ENCODE data around the gene WFDC10B.
"Not testable (repeated sequence)": the region's sequence is repeated elsewhere in the genome, so short reads cannot be mapped to it uniquely, and the experiment has no call there.

Gene WFDC10B

DNA sequence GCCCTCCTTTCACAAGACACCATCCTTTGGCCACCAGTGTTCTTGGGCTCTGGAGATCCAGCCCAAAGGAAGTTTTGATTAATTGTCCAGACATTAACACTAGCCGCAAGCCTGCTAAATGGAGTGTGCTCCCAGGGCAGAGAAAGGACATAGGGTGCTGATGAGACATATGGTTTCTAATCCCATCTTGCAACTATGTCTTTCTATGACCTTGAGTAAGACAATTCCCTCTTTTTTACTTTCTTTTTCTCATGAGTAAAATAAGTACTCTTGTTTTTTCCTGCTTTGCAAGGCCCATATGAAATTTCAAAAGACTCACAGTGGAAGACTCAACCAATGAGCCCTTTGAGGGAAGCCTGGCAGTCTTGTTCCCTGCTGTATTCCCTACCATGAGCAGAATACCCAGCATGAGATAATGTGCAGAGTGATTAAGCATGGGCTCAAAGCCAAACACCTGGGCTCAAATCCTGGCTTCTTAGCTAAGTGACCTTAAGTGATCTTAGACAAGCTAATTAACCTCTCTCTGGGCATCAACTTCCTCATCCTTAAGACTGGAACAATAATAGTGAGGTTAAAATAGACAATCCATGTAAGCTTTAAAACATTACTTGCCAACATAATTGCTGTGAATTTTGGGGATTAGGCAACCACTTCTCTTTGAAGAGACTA, at the start of gene WFDC10B:
Gene WFDC10B, minus strand, starts transcription at position 51 of the 669 bp plus-strand sequence. CDS start 19,027 bp downstream, outside the sequence.
- DNase-seq (ENCODE audit: low read depth) = no peak

GRCh38 chr20:45752746-45753145, 47.9 kb upstream of the WFDC10B start:
- no peak for DNase-seq (ENCODE audit: low read depth)

- no peak for DNase-seq (ENCODE audit: low read depth)
These were observed 46.9 kb upstream of the WFDC10B start for GRCh38 chr20:45751721-45752120.

- no peak for DNase-seq (ENCODE audit: low read depth)
These were observed 40.2 kb upstream of the WFDC10B start for GRCh38 chr20:45745015-45745414.

DNA sequence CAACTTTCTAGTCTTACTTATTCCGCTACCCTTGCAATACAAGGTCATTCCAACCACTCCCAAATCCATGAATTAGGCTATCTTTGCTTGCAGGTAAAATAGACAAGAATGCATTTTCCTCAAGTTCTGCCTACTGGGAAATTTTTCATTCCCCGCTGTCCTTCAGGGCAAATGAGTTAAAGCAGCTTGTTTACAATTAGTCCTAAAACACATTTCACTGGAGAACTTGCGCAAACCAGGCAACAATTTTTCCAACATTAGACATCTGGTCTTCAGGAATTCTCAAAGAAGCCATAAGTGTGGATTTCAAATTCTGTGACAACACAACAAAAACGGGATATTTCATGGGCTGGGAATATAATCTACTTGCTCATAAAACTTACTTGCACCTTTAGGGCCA, 37.8 kb upstream of the WFDC10B start:
- no peak for DNase-seq (ENCODE audit: low read depth)

DNA sequence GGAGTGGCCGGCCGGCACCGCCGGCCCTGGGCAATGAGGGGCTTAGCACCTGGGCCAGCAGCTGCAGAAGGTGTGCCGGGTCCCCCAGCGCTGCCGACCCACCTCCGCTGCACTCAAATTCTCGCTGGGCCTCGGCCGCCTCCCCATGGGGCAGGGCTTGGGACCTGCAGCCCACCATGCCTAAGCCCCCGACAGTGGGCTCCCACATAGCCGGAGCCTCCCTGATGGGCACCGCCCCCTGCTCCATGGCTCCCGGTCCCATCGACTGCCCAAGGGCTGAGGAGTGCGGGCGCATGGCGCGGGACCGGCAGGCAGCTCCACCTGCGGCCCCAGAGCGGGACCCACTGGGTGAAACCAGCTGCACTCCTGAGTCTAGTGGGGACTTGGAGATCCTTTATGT, 31.2 kb upstream of the WFDC10B start:
- DNase-seq (ENCODE audit: low read depth) = no peak

DNA sequence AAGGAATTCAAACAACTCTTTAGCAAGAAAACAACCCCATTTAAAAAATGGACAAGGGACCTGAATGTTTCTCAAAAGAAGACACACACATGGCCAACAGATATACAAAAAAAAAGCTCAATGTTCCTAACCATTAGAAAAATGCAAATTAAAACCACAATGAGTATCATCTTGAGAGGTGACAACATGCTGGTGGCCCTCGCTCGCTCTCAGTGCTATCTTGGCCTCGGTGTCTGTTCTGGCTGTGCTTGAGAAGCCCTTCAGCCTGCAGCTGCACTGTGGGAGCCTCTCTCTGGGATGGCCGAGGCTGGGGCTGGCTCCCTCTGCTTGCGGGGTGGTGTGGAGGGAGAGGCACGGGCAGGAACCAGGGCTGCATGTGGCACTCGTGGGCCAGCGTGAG, 30.7 kb upstream of the WFDC10B start:
- no peak for DNase-seq (ENCODE audit: low read depth)

DNA sequence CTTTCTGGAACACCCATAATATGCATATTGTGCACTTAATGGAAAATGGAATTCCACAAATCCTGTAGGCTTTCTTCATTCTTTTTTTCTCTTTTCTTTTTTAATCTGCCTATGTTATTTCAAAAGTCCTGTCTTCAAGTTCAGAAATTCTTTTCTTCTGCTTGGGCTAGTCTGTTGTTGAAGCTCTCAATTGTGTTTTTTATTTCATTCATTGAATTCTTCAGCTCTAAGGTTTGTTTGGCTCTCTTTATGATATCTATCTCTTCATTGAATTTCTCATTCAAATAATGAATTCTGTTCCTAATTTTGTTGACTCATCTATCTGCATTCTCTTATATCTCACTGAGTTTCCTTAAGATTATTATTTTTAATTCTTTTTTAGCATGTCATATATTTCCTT, 27.4 kb upstream of the WFDC10B start:
- DNase-seq (ENCODE audit: low read depth) = no peak

DNA sequence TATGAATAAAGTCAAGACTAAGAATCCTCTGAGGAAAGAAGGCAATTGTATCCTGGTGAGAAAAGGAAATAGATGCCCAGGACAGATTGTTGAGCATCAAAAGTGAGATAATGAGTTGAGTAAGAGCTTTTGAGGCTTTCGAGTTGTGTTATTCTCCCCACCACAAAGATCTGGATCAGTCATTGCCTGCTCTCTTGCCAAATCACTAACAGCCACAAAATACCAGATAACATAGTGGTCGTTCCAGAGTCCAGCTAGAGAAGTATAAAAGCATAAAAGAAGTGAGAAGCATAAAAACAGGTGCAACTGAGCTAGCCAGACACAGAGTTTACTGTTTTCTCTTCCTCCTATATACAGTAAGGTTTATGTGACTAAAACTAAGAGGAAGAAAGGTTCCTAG, 22.2 kb upstream of the WFDC10B start:
- DNase-seq (ENCODE audit: low read depth) = peak; percentile 4

DNA sequence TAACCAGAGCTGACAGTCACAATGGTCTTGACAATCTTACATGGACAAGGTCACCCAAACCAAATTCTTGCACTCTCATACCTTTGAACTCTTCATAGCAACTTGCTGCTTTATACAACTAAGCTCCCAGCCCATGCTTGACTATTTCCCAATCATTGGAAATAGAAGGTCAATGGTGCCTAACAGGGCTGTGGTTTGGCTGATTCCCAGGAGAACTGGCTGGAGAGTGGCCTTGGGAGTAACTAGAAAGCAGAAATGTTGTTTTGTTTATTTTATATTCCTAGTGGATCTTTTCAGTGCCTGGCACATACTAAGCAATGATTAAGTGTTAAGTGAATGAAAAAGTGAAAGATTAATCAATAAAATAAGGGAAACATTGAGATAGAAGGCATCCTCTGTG, 20.3 kb upstream of the WFDC10B start:
- DNase-seq (ENCODE audit: low read depth) = no peak

DNA sequence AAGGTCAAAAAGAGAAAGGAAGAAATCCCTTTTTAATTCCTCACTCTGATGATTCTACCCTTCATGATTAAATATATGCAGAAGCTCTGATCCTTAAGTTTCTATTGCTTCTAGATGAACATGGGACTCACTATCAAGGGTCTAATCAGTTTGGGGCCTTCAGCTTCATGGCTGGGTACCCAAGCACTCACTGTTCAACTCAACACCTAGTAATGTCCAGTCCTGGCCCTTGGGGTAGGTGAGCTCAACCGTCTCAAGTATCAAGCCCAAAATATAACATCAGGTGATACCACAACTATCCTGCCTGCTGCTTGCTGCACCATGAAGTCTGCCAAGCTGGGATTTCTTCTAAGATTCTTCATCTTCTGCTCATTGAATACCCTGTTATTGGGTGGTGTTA, 17.2 kb upstream of the WFDC10B start, which contains the start of gene SPINT4:
Gene SPINT4, plus strand, starts transcription at position 301 of the 400 bp plus-strand sequence. Its CDS starts 21 bp downstream, at position 322.
- DNase-seq (ENCODE audit: low read depth) = no peak

DNA sequence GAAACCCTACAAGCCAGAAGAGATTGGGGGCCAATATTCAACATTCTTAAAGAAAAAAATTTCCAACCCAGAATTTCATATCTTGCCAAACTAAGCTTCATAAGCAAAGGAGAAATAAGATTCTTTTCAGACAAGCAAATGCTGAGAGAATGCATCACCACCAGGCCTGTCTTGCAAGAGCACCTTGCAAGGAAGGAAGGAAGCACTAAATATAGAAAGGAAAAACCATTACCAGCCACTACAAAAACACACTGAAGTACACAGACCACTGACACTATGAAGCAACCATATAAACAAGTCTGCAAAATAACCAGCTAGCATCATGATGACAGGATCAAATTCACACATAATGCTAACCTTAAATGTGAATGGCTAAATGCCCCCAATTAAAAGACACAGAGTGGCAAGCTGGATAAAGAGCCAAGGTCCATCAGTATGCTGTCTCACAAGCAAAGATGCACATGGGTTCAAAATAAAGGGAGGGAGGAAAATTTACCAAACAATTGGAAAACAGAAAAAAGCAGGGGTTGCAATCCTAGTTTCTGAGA, 11.4 kb upstream of the WFDC10B start:
- not testable (repeated sequence) for DNase-seq (ENCODE audit: low read depth)

- no peak for DNase-seq (ENCODE audit: low read depth)
These were observed 2.9 kb downstream of the WFDC10B start, which contains the start of gene WFDC13 for GRCh38 chr20:45701873-45702272. Gene WFDC13 (plus strand): TSS chr20:45702038. CDS start chr20:45702124, 86 bp downstream.

GRCh38 chr20:45701104-45701503, 3.7 kb downstream of the WFDC10B start:
- DNase-seq (ENCODE audit: low read depth) = no peak

GRCh38 chr20:45695496-45695895, 9.3 kb downstream of the WFDC10B start:
- no peak for DNase-seq (ENCODE audit: low read depth)

- not testable (repeated sequence) for DNase-seq (ENCODE audit: low read depth)
These were observed 11.5 kb downstream of the WFDC10B start for GRCh38 chr20:45693346-45693745.

DNA sequence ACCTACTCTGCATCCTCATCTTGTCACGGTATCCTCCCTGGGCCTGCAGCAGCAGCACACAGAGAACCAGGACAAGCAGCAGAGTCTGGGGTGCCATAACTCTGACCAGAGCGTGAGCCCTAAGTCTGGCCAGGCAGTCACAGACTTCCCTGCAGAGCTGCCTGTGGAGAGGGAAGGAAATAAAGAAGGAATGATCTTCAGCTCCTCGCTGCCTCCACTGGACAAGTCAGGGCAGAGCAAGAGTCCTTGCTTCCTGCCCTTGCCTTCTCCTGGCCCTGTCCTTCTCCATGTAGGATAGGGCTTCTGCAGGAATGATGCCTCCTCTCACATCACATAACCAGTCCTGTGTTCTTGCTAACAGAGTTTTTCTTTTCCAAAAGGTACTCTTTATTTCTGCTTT, 18.9 kb downstream of the WFDC10B start:
- DNase-seq (ENCODE audit: low read depth) = peak; percentile 5

DNA sequence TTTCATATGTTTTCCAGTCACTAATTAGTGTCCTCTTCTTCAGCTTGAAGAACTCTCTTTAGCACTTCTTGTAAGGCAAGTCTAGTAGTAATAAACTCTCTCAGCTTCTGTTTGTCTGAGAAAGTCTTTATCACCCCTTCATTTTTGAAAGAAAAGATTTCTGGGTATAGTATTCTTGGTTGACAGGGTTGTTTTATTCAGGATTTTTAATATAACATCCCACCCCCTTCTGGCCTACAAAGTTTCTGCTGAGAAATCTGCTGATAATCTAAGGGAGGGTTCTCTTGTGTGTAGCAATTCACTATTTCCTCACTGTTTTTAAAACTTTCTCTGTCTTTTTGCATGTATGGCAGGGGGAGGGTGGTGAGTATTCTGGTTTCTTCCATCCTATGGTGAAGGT, 25.2 kb downstream of the WFDC10B start:
- DNase-seq (ENCODE audit: low read depth) = no peak

DNA sequence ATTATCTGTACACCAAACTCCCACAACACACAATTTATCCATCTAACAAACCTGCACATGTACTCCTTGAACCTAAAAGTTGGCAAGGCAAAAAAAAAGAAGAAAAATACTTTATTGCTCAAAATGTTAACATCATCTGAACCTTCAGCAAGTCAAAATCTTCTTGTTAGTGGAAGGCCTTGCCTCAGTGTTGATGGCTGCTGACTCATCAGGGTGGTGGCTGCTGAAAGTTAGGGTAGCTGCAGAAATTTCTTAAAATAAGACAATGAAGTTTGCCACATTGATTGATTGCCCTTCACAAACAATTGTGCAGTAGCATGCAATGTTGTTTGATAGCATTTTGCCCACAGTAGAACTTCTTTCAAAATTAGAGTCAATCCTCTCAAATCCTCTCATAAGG, 32.1 kb downstream of the WFDC10B start:
- DNase-seq (ENCODE audit: low read depth) = no peak

DNA sequence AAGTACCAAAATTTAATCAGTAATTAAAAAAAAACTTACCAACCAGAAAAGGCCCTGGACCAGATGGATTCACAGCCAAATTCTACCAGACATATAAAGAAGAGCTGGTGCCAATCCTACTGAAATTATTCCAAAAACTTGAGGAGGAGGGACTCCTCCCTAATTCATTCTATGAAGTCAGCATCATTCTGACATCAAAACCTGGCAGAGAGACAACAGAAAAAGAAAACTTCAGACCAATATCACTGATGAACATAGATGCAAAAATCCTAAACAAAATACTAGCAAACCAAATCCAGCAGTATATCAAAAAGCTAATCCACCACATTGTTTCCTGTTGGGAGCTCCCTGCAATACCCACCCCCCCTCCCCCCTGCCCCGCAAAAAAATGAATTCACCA, 34.7 kb downstream of the WFDC10B start, which contains the start of gene WFDC11:
Gene WFDC11, minus strand, starts transcription at position 101 of the 400 bp plus-strand sequence. CDS start 19,639 bp downstream, outside the sequence.
- no peak for DNase-seq (ENCODE audit: low read depth)

GRCh38 chr20:45657038-45657437, 47.8 kb downstream of the WFDC10B start:
- DNase-seq (ENCODE audit: low read depth) = not testable (repeated sequence)

DNA sequence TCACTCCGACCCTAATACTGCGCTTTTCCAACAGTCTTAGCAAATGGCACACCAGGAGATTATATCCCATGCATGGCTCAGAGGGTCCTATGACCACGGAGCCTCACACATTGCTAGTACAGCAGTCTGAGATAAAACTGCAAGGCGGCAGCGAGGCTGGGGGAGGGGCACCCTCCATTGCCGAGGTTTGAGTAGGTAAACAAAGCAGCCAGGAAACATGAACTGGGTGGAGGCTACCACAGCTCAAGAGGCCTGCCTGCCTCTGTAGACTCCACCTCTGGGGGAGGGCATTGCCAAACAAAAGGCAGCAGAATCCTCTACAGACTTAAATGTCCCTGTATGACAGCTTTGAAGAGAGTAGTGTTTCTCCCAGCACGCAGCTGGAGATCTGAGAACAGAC, 53.1 kb downstream of the WFDC10B start:
- not testable (repeated sequence) for DNase-seq (ENCODE audit: low read depth)

DNA sequence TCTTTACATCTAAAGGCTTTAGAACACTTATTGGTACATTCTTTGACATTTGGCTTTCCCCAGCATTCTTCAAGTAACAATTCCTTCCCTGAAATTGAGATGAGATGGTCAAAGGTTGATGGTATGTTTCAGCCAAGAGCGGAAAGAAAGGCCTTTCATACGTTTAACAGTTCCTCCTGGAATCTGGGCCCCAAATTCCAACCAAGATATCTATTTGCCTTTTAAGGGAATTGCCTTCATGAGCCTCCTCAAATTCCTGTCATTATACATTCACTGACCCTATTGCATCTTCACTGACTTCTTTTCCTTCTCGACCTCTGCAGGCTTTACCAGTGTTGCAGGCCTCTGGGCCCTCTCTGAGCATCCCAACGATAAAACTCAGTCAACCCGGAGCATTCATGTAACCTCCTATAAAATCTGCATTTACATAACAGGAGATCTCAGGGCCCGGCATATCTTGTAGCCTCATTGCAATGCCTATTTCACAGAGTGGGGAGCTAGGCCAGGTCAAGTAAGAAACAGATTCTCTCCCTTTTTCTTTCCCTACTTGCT, 55.4 kb downstream of the WFDC10B start:
- no peak for DNase-seq (ENCODE audit: low read depth)

Data from EH (cell line).